Prostate gland (tissue), 2 donors: ENCODE results near the gene BHLHE41.

Source experiments
- CTCF ChIP-seq, 4 experiments: fragments of 200-600 bp in 2 of 4; fragments of 450-650 bp in 2 of 4; sonication (generic) in 2 of 4; IDR thresholded peaks; 1 replicate in 3 of 4; 2 replicates in 1 of 4; pipeline ENCODE4 v1.5.1; 2016 to 2019; ENCODE audit warnings: antibody characterized with exemption in 4 of 4, mild to moderate bottlenecking in 2 of 4, moderate library complexity in 2 of 4
- POLR2A ChIP-seq: fragments of 450-650 bp; IDR thresholded peaks from one replicate; pipeline ENCODE4 v1.6.1; 2016; ENCODE audit warnings: antibody characterized with exemption, mild to moderate bottlenecking
- POLR2AphosphoS5 ChIP-seq: sonication (generic); formaldehyde crosslinking; IDR thresholded peaks from one replicate; pipeline ENCODE4 v1.6.1; 2017; ENCODE audit warnings: antibody characterized with exemption

- TF ChIP-seq POLR2A (no peak), CTCF (IDR thresholded peaks at IDR 0.05) (no peak), POLR2AphosphoS5 (no peak)
Measured at GRCh38 chr12:26123482-26123980, 1.3 kb downstream of the BHLHE41 start.
